ENCODE results near the gene COPS3. TPM values are rescaled to one million over a fixed set of nuclear protein-coding genes. Genes with fewer than 3 reads are reported as not detected.
"Not testable (repeated sequence)": the region's sequence is repeated elsewhere in the genome, so short reads cannot be mapped to it uniquely, and the experiment has no call there.

COPS3 gene
- total RNA-seq, 1 experiment from 2014 or later, result 157 TPM

- Histone ChIP-seq H3K27me3 (replicated peaks; ENCODE audit: insufficient read depth, low read depth, low read length, poor library complexity) (no peaks in the 10 kb centered on the region), H3K9me3 (ENCODE audit: low read depth, low read length, poor library complexity, severe bottlenecking) (no peaks in the 10 kb centered on the region), H3K4me3 (ENCODE audit: low read depth, low read length, poor library complexity, severe bottlenecking) (no peak overlapping the region), H3K36me3 (ENCODE audit: insufficient read depth, low read length, poor library complexity, severe bottlenecking) (peaks cover 73% of the 10 kb centered on the region), H3K27ac (ENCODE audit: low read depth, low read length, poor library complexity, severe bottlenecking) (no peak overlapping the region), H3K4me1 (ENCODE audit: insufficient read depth, low read length, poor library complexity, severe bottlenecking) (no peaks in the 10 kb centered on the region)
- TF ChIP-seq CTCF (conservative IDR thresholded peaks at IDR 0.05; ENCODE audit: low read depth, low read length) (no peak), EZH2 (IDR thresholded peaks at IDR 0.05; ENCODE audit: borderline replicate concordance, low read depth, low read length, poor library complexity, severe bottlenecking) (no peak)
- ChIA-PET CTCF (no interaction called here), POLR2A (ENCODE audit: low non-redundant PET) (no interaction called here)
- DNase-seq (ENCODE audit: low spot score), result no peak
- no TSS peak for BruUV-seq (replicated peaks)
- intact Hi-C loops (cut with micrococcal nuclease; ENCODE audit: unreplicated experiment), result no loop called here
Measured at GRCh38 chr17:17258011-17258410, 23.0 kb downstream of the COPS3 start.

- POLR2A ChIA-PET (ENCODE audit: low non-redundant PET), result no interaction called here
Measured at GRCh38 chr17:17256316-17256715, 24.7 kb downstream of the COPS3 start.

DNA sequence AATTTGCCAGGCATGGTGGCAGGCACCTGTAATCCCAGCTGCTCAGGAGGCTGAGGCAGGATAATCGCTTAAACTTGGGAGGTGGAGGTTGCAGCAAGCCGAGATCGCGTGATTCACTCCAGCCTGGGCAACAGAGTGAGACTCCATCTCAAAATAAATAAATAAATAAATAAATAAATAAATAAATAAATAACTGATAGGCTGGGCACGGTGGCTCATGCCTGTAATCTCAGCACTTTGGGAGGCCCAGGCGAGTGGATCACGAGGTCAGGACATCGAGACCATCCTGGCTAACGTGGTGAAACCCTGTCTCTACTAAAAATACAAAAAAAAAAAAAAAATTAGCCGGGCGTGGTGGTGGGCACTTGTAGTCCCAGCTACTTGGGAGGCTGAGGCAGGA lies 25.4 kb downstream of the COPS3 start:
- H3K4me3 ChIP-seq (ENCODE audit: low read depth, low read length, poor library complexity, severe bottlenecking); H3K27ac ChIP-seq (ENCODE audit: low read depth, low read length, poor library complexity, severe bottlenecking); H3K4me1 ChIP-seq (ENCODE audit: insufficient read depth, low read length, poor library complexity, severe bottlenecking); intact Hi-C loops (cut with micrococcal nuclease; ENCODE audit: unreplicated experiment); CTCF ChIA-PET; DNase-seq (ENCODE audit: low spot score); H3K9me3 ChIP-seq (ENCODE audit: low read depth, low read length, poor library complexity, severe bottlenecking); POLR2A ChIA-PET (ENCODE audit: low non-redundant PET); H3K27me3 ChIP-seq (replicated peaks; ENCODE audit: insufficient read depth, low read depth, low read length, poor library complexity); BruUV-seq (replicated peaks): not testable (repeated sequence)
- peaks cover 72% of the 10 kb centered on the region for H3K36me3 ChIP-seq (ENCODE audit: insufficient read depth, low read length, poor library complexity, severe bottlenecking)

More at GRCh38 chr17:17256316-17256715, 24.7 kb downstream of the COPS3 start:
- H3K27me3 ChIP-seq (replicated peaks; ENCODE audit: insufficient read depth, low read depth, low read length, poor library complexity), result no peaks in the 10 kb centered on the region
- H3K9me3 ChIP-seq (ENCODE audit: low read depth, low read length, poor library complexity, severe bottlenecking), result no peaks in the 10 kb centered on the region
- H3K4me1 ChIP-seq (ENCODE audit: insufficient read depth, low read length, poor library complexity, severe bottlenecking), result no peaks in the 10 kb centered on the region
- no peak for DNase-seq (ENCODE audit: low spot score)
- CTCF ChIA-PET, result no interaction called here
- H3K4me3 ChIP-seq (ENCODE audit: low read depth, low read length, poor library complexity, severe bottlenecking), result no peak overlapping the region
- H3K36me3 ChIP-seq (ENCODE audit: insufficient read depth, low read length, poor library complexity, severe bottlenecking), result peaks cover 77% of the 10 kb centered on the region
- intact Hi-C loops (cut with micrococcal nuclease; ENCODE audit: unreplicated experiment), result no loop called here
- TF ChIP-seq CTCF (conservative IDR thresholded peaks at IDR 0.05; ENCODE audit: low read depth, low read length) (no peak), EZH2 (IDR thresholded peaks at IDR 0.05; ENCODE audit: borderline replicate concordance, low read depth, low read length, poor library complexity, severe bottlenecking) (no peak)
- H3K27ac ChIP-seq (ENCODE audit: low read depth, low read length, poor library complexity, severe bottlenecking), result no peak overlapping the region
- BruUV-seq (replicated peaks), result no TSS peak

- BruUV-seq (replicated peaks), result no TSS peak
- Histone ChIP-seq H3K27ac (ENCODE audit: low read depth, low read length, poor library complexity, severe bottlenecking) (no peak overlapping the region), H3K4me3 (ENCODE audit: low read depth, low read length, poor library complexity, severe bottlenecking) (no peak overlapping the region), H3K36me3 (ENCODE audit: insufficient read depth, low read length, poor library complexity, severe bottlenecking) (peaks cover 69% of the 10 kb centered on the region), H3K27me3 (replicated peaks; ENCODE audit: insufficient read depth, low read depth, low read length, poor library complexity) (no peaks in the 10 kb centered on the region), H3K4me1 (ENCODE audit: insufficient read depth, low read length, poor library complexity, severe bottlenecking) (no peaks in the 10 kb centered on the region), H3K9me3 (ENCODE audit: low read depth, low read length, poor library complexity, severe bottlenecking) (no peaks in the 10 kb centered on the region)
- TF ChIP-seq CTCF (conservative IDR thresholded peaks at IDR 0.05; ENCODE audit: low read depth, low read length) (no peak), EZH2 (IDR thresholded peaks at IDR 0.05; ENCODE audit: borderline replicate concordance, low read depth, low read length, poor library complexity, severe bottlenecking) (no peak)
- DNase-seq (ENCODE audit: low spot score), result no peak
- ChIA-PET POLR2A (ENCODE audit: low non-redundant PET) (no interaction called here), CTCF (no interaction called here)
- intact Hi-C loops (cut with micrococcal nuclease; ENCODE audit: unreplicated experiment), result no loop called here
Measured at GRCh38 chr17:17254036-17254435, 27.0 kb downstream of the COPS3 start.
